Effector memory CD4-positive, alpha-beta T cell (primary cell): ENCODE results near the gene GALK1.

Experiments
- DNase-seq, 3 donors: peaks; one replicate each; pipeline ENCODE4 v3.0.0-alpha.2; 2020
- H3K27ac ChIP-seq: 2 replicates; pipeline ENCODE4 v1.7.0; 2013; ENCODE audit warnings: mild to moderate bottlenecking, low read length, moderate library complexity; ENCODE audit not compliant: insufficient read depth, poor library complexity, severe bottlenecking
- H3K27me3 ChIP-seq: replicated peaks from 2 replicates; pipeline ENCODE4 v1.7.0; 2013; ENCODE audit warnings: mild to moderate bottlenecking, low read length; ENCODE audit not compliant: insufficient read depth, control insufficient read depth, poor library complexity, severe bottlenecking
- H3K36me3 ChIP-seq: 2 replicates; pipeline ENCODE4 v1.7.0; 2013; ENCODE audit warnings: mild to moderate bottlenecking, low read length, moderate library complexity; ENCODE audit not compliant: control insufficient read depth, insufficient read depth
- H3K4me1 ChIP-seq: 2 replicates; pipeline ENCODE4 v1.7.0; 2013; ENCODE audit warnings: low read length, mild to moderate bottlenecking; ENCODE audit not compliant: control insufficient read depth, insufficient read depth, poor library complexity, severe bottlenecking
- H3K4me3 ChIP-seq: 2 replicates; pipeline ENCODE4 v1.7.0; 2013; ENCODE audit warnings: low read length, low read depth, mild to moderate bottlenecking; ENCODE audit not compliant: insufficient read depth, poor library complexity, severe bottlenecking
- H3K9me3 ChIP-seq: 2 replicates; pipeline ENCODE4 v1.7.0; 2013; ENCODE audit warnings: mild to moderate bottlenecking, low read length, moderate library complexity; ENCODE audit not compliant: control insufficient read depth

The GALK1 gene

DNA sequence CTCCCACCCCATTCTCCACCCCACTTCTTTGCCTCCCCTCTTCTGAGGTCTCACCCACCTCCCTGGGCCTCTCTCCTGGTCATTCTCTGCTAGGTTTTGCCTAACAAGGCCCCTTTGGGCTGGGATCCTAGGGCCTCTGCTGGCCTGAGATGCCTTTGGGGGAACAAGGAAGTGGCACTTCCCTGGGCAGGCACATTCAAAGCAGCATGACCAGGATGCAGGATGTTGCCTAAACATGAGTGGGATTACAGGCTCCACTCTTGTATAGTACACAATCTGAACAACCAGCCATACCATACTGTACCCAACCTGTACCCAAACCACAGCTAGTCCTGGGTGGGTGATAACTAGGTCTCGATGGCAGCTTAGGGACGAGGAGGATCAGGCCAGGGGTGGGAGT lies 9.0 kb downstream of the GALK1 start:
- no peaks in the 10 kb centered on the region for H3K36me3 ChIP-seq
- H3K9me3 ChIP-seq: no peaks in the 10 kb centered on the region
- no peak overlapping the region for H3K27ac ChIP-seq
- H3K4me3 ChIP-seq: no peak overlapping the region
- DNase-seq: no peak
- H3K4me1 ChIP-seq: peaks cover 13% of the 10 kb centered on the region
- H3K27me3 ChIP-seq: no peaks in the 10 kb centered on the region

DNA sequence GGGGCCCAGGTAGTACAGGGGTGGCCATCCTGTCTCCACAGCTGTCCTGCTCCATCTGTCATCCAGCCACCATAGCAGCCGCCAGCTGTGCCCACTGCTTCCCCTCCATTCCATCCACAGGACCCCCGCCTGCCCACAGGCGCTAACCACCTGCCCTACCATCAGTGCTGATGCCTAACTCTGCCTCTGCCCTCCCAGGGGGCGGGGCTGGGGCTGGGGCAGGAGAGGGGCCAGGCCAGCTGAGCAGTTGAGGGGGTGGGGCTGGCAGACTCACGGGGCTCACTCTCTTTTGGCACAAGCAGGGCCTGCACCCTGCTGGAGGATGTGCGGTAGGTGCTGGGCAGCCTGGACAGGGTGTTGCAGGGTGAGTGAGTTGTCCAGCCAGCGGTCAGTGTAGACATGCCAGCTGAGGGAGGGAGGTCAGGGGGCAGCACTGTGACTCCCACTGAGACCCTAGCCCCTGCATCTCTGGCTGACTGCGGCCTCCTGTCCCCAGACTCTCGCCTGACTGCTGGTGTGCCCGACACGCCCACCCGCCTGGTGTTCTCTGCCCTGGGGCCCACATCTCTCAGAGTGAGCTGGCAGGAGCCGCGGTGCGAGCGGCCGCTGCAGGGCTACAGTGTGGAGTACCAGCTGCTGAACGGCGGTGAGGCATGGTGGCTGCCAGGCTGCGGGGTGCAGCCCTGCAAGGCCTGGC lies 9.6 kb downstream of the GALK1 start:
- Histone ChIP-seq H3K27me3 (no peaks in the 10 kb centered on the region), H3K36me3 (no peaks in the 10 kb centered on the region), H3K27ac (no peak overlapping the region), H3K9me3 (no peaks in the 10 kb centered on the region), H3K4me3 (no peak overlapping the region), H3K4me1 (peaks cover 13% of the 10 kb centered on the region)
- no peak for DNase-seq

DNA sequence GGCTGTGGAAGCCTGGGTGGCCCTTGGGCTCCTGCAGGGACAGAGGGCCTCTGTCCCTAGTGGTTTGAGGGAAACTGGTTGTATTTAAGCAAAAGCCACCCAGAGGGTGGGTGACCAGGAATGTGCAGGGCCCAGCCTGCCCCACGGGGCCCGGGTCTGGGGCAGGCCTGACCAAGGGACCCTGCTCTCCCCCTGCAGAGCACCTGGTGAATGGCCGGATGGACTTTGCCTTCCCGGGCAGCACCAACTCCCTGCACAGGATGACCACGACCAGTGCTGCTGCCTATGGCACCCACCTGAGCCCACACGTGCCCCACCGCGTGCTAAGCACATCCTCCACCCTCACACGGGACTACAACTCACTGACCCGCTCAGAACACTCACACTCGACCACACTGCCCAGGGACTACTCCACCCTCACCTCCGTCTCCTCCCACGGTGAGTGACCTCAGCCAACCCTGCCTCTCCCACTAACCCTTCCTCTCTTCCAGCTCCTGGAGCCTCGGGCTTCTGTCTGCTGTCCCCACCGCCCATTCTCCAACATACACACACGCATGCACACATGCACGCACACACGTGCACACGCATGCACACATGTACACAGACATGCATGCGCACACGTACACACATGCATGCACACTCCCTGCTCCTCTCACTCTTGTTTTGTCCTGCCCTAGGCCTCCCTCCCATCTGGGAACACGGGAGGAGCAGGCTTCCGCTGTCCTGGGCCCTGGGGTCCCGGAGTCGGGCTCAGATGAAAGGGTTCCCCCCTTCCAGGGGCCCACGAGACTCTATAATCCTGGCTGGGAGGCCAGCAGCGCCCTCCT lies 10.4 kb downstream of the GALK1 start:
- Histone ChIP-seq H3K36me3 (no peaks in the 10 kb centered on the region), H3K4me3 (peak overlapping the region; percentile 46), H3K4me1 (peaks cover 19% of the 10 kb centered on the region), H3K27me3 (no peaks in the 10 kb centered on the region), H3K27ac (no peak overlapping the region), H3K9me3 (no peaks in the 10 kb centered on the region)
- DNase-seq: no peak

DNA sequence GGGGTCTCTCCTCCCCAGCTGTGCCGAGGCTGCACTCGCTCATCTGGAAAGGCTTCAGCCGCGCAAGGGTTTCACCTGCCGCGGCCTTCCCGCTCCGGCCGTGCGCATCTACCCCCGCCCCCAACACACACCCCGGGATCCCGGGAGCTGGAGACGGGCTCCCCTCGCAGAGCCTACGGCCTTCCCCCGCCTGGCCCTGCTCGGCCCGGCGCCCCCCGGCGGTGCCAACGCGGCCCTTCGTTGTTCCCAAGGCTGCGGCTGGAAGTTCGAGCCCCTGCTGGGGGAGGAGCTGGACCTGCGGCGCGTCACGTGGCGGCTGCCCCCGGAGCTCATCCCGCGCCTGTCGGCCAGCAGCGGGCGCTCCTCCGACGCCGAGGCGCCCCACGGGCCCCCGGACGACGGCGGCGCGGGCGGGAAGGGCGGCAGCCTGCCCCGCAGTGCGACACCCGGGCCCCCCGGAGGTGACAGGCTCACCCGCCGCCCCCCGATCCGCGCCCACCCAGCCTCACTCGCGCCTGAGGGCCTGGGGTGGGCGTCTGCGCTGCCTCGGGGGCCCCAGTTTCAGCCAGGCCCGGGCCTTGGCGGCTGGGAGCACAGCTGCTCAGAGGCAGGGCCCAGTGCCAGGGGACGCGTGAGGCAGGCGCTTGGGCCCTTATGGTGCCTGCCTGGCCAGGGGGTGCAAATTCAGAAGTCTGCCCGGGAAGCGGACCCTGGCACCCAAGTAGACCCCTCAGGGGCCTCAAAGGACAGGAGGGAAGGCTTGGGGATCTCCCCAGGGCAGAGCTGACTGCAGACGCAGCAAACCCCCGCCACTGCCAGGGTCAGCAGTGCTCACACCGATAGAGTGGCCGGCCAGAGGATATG lies 11.2 kb downstream of the GALK1 start:
- Histone ChIP-seq H3K27ac (no peak overlapping the region), H3K36me3 (no peaks in the 10 kb centered on the region), H3K9me3 (no peaks in the 10 kb centered on the region), H3K4me1 (peaks cover 19% of the 10 kb centered on the region), H3K27me3 (no peaks in the 10 kb centered on the region), H3K4me3 (peak overlapping the region; percentile 61)
- peak; percentile 47 to 61 (median 53) for DNase-seq

DNA sequence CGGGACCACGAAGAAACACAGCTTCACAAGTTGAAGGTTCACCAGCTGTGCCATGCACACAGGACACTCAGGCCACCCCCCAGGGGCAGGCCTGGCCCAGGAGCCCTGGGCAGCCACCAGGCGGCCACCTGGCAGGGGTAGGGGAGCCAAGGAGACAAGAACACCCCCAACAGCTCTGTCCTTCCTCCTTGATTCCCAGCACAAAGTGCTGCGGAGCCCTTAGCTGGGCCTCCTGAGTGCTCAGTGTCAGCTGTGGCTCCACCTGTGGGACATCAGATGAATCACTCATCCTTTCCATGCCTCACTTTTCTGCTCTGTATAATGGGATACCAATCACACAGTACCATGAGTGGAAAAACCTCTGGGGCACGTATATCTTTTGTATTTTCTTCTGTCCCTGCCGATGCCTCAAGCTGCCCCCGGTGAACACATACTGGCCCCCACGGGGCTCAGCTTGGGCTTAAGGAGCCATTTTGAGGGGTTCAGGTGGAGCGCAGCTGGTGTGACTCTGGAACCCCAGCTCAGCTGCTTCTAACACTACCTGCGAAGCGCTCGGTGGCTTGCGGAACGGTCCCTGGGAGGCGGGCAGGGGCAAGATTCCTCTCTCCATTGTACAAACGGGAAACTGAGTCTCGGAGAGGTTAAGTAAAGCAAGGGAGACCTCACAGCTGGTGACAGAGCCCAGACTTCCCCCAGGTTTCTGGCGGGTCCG lies 12.0 kb downstream of the GALK1 start:
- H3K4me3 ChIP-seq: peak overlapping the region; percentile 61
- no peak for DNase-seq
- no peak overlapping the region for H3K27ac ChIP-seq

DNA sequence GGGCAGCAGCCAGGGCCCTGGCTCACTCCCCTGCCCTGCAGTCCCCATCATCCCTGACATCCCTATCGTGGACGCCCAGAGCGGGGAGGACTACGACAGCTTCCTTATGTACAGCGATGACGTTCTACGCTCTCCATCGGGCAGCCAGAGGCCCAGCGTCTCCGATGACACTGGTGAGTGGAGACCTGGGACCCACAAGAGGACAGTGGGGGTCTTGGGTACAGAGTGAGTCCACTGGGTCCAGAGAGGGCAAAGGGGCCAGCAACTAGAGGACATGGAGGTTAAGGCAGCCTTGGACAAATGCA lies 12.6 kb downstream of the GALK1 start:
- no peaks in the 10 kb centered on the region for H3K27me3 ChIP-seq
- no peak overlapping the region for H3K27ac ChIP-seq
- no peaks in the 10 kb centered on the region for H3K36me3 ChIP-seq
- no peak for DNase-seq
- H3K4me1 ChIP-seq: peaks cover 19% of the 10 kb centered on the region
- H3K9me3 ChIP-seq: no peaks in the 10 kb centered on the region
- no peak overlapping the region for H3K4me3 ChIP-seq

More for the DNA sequence above, 12.0 kb downstream of the GALK1 start:
- H3K9me3 ChIP-seq: no peaks in the 10 kb centered on the region
- H3K4me1 ChIP-seq: peaks cover 19% of the 10 kb centered on the region
- H3K36me3 ChIP-seq: no peaks in the 10 kb centered on the region
- H3K27me3 ChIP-seq: no peaks in the 10 kb centered on the region

DNA sequence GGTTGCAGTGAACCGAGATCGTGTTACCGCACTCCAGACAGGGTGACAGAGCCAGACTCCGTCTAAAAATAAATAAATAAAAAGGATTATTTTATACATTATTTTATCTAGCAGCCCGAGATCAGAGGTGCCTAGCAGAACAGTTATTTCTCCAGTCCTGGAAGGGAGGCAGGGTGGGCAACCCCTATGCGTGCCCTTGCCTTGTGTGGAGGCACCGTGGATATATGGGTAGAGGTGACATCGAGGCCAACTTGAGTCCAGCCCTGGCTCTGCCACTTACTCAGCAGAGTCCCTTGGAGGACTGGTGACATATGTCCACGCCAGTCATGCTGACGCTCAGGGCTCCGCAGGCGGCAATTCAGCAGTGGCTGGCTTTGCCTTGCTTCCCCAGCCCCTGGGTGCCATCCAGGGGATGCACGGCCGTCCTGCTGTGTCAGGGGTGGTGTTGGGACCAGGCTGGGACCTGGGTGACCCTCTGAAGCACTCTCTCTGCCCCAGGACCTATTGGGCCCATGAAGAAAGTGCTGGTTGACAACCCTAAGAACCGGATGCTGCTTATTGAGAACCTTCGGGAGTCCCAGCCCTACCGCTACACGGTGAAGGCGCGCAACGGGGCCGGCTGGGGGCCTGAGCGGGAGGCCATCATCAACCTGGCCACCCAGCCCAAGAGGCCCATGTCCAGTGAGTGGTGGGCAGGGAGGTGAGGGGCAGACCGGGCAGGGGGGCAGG lies 13.2 kb downstream of the GALK1 start:
- Histone ChIP-seq H3K36me3 (no peaks in the 10 kb centered on the region), H3K4me3 (no peak overlapping the region), H3K9me3 (no peaks in the 10 kb centered on the region), H3K27ac (no peak overlapping the region), H3K4me1 (peaks cover 19% of the 10 kb centered on the region), H3K27me3 (no peaks in the 10 kb centered on the region)
- DNase-seq: no peak

DNA sequence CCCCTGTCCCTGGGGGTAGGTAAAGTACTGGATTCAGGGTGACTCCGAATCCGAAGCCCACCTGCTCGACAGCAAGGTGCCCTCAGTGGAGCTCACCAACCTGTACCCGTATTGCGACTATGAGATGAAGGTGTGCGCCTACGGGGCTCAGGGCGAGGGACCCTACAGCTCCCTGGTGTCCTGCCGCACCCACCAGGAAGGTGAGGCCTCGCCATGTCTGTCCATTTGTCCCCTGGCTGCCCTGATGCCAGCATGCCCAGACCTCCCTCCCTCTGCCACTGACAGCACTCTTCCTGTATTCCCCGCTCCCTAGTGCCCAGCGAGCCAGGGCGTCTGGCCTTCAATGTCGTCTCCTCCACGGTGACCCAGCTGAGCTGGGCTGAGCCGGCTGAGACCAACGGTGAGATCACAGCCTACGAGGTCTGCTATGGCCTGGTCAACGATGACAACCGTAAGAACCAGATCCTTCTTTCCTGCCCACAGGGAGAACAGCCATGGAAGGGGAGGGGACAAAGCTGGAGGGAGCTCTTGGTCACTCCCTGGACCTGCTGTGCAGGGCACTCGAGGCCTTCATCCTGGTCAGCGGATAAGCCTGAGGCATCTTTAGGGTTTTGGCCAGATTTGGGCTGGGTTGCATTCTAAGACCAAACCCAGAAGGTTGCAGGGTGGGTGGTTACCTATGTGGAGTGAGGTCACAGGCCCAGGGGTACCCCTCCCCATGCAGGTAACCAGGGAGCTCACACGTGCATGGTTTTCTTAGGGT lies 14.2 kb downstream of the GALK1 start:
- H3K27me3 ChIP-seq: no peaks in the 10 kb centered on the region

More for the DNA sequence above, 14.2 kb downstream of the GALK1 start:
- no peak overlapping the region for H3K4me3 ChIP-seq
- no peak for DNase-seq
- H3K4me1 ChIP-seq: peaks cover 19% of the 10 kb centered on the region
- H3K9me3 ChIP-seq: no peaks in the 10 kb centered on the region
- no peaks in the 10 kb centered on the region for H3K36me3 ChIP-seq
- no peak overlapping the region for H3K27ac ChIP-seq
